NCI-H1105 (cell line): ENCODE measurements around the gene RASSF3.
"Not testable (repeated sequence)": the region's sequence is repeated elsewhere in the genome, so short reads cannot be mapped to it uniquely, and the experiment has no call there.

Experiments
- DNase-seq: peaks from one replicate; lab custom pipeline; 2025; lab: John Stamatoyannopoulos, UW

The RASSF3 gene

DNA sequence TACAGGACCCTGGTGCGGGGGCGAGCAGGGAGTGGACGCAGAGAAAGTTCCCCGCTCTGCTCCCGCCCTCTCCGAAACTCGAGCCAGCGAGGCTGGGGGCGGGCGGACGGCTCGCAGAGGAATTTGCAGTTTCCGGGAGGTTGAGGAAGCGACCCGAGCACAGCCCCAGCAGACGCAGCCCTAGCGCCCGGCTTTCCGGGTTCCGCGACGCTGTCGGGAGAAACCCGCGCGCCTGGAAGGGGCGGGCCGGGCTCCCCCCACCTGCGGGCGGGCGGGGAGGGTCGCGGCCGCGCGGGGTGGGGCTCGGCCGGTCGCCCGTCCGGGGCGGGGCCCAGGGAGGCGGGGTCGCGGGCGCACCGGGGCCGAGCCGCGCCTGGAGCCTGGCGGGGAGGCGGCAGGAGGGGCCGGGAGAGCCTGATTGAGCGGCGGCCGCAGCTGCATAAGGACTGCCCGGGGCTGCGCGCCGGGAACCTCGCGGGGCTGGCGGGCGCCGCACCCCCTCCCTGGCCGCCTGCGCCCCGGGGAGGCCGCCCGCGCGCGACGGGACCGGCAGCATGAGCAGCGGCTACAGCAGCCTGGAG lies at the start of gene RASSF3:
TSS of gene RASSF3 (plus strand) at position 417 of the 581 bp plus-strand sequence. CDS start at position 555, 138 bp downstream.
- peak; percentile 40 for DNase-seq

GRCh38 chr12:64561302-64562136 lies 48.8 kb upstream of the RASSF3 start:
- no peak for DNase-seq

DNA sequence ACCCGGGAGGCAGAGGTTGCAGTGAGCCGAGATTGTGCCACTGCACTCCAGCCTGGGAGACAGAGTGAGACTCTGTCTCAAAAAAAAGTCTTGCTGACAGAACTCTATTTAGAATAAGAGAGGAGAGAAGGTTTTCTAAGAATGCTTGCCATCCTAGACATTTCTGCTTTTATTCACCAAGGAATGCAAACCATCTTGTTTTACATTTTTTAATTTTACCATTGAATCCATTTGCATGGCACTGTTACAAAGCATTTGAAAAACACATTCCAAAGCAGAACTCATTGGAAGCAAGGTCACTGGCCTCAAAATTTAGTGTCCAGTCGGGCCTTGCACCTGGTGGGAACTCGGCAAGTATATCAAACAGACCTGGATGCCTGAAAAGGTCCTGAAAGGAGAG lies 44.2 kb upstream of the RASSF3 start:
- no peak for DNase-seq

DNA sequence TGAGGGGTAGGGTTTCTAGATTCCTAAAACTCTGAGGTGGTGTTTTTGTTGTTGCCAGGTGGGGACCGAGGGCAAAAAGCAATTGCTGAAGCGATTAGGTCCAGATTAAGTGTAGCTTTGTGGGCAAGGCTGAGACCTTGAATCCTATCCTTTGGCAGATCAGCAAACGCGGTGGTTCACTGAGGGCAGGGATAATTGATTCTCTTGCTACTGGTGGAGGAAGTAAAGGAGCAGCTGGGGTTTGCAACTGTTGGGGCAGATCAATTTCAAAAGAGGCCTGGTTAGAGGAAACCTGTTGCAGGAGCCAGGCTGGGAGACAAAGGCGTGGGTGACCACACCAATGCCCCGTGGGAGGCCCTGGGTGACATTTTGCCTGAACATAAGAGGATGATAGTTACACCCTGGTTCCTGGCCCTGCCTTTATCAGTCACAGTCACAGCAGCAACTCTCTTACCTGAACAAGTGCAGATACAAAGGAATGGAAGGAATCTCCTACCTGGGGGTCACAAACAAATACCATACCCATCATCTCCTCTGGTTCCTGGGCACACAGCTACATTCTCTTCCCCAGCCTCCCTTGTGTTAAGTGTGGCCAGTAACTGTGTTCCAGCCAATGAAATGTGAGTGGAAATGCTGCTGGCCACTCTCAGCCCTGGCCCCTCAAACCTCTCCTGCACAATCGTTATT lies 43.3 kb upstream of the RASSF3 start:
- no peak for DNase-seq

DNA sequence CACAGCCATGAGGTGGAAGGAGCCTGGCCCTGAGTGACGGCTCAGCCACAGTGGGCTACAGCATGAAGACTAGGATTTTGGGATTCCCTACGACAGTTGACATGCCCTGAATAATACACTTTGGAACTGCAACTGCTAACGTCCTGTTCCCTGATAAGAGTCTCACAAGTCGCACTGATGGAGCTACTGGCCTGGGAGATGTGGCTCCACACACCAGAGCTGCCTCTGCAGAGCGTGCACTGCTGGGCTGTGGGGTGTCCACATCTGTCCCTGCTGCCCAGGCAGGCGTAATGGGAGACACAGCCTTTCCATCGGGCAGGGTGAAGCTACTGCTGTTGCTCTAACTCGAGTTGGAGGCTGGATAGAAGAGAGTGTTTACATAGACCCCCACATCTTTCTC lies 42.7 kb upstream of the RASSF3 start:
- no peak for DNase-seq

- no peak for DNase-seq
Observed at GRCh38 chr12:64568298-64568697, 42.0 kb upstream of the RASSF3 start.

DNA sequence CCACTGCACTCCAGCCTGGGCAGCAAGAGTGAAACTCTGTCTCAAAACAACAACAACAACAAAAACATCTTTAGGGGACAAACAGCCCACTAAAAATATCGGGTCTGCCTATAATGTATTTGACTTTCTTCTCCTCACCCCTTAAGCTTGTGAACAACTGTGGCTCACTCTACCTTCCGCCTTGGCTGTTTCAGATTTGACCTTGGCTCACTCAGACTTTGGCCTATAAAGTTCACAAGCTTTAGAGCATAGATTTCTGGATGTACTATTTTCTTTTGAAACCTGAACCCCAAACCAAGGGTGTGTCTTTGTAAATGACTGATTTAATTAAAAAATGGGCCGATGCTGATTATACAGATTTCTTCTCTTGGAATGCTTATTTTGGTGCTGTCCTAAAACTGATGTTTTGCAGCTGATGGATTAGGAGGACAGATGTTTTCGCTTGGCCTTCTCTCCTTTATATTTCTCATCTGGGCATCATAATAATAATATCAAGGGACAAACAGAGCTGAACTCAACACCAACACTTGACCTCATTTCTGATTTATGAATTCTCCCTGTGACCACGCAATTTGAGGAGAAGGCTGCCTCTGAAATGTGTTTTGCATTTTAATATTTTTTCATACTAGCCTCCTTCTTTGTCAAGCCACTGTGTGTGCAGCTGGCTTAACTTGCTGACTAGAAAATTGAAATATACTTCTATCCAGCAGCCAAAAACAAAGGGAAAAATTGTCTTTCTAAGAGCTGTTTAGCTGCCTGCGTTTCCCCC lies 40.2 kb upstream of the RASSF3 start:
- no peak for DNase-seq

- DNase-seq = peak; percentile 48
Observed at GRCh38 chr12:64571411-64571810, 38.9 kb upstream of the RASSF3 start.

DNA sequence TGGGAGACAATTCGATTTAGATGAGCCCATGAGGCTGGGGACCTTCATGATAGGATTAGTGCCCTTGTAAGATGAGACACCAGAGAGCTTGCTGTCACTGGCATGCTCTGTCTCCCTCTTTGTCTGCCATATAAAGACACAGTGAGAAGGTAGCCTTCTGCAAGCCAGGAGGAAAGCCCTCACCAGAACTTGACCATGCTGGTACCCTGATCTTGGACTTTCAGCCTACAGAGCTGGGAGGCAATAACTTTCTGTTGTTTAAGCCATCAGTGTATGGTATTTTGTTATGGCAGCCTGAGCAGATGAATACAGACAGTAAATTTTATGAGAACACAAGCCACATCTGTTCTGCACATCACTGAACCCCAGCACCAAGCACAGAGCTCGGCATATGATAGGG lies 38.1 kb upstream of the RASSF3 start:
- no peak for DNase-seq

DNA sequence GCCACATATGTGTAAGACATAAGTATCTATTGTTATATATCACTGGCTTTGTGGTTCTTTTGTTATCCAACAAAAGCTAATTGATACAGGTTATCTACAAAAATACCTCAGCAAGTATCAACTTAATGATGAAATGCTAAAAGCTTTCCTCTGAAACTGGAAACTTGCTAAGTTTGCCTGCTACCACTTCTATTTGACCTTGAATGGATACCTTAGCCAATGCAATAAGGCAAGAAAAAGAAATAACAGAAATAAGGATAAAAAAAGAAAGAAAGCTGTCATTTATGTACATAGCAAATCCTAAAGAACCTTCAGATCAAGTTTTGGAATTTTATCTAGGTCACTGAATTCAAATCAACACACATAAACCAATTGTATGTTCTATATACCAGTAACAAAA lies 35.5 kb upstream of the RASSF3 start:
- no peak for DNase-seq

- DNase-seq = no peak
Observed at GRCh38 chr12:64577046-64577445, 33.2 kb upstream of the RASSF3 start.

DNA sequence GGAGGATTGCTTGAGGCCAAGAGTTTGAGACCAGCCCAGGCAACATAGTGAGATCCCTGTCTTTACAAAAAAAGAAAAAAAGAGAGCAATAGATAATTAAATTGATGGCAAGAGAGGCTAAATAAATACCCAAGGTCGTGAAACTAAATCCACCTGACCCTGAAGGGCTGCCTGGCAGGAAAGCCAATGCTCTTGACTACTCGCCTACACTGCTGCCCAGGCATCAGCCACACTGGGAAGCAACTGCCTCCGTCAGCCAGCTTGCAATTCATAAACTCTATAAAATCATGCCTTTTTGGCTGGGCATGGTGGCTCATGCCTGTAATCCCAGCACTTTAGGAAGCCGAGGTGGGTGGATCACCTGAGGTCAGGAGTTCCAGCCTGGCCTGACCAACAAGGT lies 31.7 kb upstream of the RASSF3 start:
- no peak for DNase-seq

DNA sequence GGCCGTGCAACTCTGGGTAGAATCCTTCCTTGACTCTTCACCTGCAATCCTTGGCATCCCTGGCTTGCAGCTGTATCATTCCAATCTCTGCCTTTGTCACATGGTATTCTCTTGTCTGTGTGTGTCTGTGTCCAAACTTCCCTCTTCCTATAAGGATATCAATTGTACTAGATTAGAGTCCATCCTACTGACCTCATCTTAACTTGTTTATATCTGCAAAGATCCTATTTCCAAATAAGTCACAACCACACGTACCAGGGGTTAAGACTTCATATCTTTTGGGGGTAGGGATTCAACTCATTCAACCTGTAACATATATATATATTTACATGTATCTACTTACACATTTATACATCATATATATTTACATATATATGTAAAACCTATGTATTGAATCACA lies 29.6 kb upstream of the RASSF3 start:
- DNase-seq = no peak

- DNase-seq = no peak
Observed at GRCh38 chr12:64582114-64582513, 28.2 kb upstream of the RASSF3 start.

DNA sequence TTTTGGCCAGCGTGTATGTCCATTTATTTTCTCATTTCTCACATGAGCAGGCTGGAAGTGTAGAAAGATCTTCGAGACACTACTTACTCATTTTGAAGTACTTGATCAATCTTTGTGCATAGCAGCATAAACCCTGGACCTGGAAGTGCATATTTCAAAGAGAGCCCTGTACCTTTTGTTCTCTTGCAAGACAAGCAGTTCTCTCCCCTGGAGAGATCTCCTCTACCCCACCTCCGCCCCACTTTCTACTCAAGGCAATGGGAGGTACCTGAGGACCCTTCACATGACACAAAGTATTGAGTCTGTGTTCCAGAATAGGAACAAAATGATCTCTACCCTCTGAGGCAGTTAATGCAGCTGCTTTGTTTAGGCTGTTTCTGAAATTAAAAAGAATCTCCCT lies 27.4 kb upstream of the RASSF3 start:
- DNase-seq = no peak

GRCh38 chr12:64583395-64583770 lies 26.9 kb upstream of the RASSF3 start:
- not testable (repeated sequence) for DNase-seq

DNA sequence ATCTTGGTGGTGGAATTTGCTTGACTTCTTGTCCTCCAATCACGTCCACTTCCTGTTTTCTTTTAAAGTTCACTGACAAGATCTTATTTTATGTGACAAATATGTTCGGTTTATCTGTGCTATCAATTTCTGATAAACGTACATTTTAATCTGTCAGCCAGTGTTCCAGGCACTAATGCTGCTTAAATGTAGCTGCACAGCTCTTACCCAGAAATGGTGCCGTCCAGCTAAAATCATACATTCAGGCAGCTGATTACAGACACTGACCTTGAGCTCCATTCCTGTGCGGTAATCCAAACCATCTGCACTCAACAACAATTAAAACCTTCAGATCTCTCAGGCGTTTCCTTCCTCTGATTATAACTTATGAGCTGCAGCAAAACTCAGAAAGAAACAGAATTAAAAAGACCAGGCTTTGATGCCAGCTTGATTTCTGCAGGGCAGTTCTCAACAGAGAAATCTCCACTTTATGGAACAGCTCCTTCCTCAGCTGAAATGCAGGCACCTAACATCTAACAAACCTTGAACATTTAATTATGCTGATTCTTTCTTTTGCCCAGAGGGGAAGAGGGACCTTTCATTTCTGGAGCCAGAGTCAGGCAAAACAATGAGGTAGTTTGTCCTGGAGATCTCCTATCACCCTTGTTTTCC lies 26.4 kb upstream of the RASSF3 start:
- no peak for DNase-seq

DNA sequence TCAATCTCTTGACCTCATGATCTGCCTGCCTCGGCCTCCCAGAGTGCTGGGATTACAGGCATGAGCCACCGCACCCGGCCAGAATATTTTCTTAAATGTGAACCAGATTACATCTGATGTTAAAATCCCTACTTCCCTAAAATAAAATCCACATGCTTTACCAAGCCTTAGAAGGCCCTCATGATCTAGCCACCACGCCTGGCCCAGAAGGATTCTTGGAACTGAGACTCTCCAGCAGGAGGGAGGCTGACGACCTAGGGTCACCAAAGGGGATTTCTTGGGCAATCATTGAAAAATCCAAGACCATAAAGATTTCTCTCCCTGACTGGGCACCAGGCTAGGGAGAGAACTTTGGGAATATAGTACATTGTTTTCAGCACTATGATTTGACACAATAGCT lies 25.2 kb upstream of the RASSF3 start:
- no peak for DNase-seq

- DNase-seq = no peak
Observed at GRCh38 chr12:64587447-64587846, 22.8 kb upstream of the RASSF3 start.

GRCh38 chr12:64590183-64590582 lies 20.1 kb upstream of the RASSF3 start:
- no peak for DNase-seq

DNA sequence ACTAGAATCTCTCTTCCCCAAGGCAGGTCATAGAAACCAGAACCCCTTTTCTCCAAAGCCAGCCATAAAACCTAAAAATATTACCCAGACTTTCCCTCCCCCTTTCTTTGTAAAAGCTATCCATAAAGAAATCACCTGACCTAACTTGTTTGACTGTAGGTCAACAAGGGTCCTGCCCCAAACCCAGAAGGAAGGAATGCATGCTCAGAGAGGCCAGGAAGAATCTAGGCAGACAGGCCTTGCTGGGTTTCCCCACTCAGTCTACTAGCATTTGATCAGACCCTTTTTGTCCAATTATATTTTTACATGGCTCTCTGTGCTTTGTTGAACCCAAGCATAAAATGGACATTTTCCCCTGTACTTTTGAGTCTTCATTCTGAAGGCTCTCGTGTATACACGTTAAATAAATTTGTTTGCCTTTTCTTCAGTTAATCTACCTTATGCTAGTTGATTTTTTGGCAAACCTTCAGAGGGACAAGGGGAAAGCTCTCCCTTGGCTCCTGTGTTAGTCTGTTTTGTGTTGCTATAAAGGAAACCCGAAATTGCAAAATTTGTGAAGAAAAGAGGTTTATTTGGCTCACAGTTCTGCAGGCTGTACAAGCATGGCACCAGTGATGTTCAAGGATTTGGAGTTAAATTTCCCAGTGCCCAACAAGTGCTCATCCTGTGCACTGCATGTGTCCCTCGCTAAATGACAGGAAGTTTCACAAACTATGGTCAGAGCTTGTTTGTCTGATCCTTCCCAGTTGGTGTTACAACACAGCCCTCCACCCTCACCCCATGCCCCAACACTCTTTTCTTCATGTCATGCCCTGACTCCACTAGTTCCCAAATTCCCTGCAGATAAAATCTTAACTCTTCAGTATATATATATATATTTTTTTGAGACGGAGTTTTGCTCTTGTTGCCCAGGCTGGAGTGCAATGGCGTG lies 14.2 kb upstream of the RASSF3 start:
- DNase-seq = no peak
